ENCODE measurements around the gene NEURL4. TPM values are rescaled to one million over a fixed set of nuclear protein-coding genes. Genes with fewer than 3 reads are reported as not detected.
"Not testable (repeated sequence)": the region's sequence is repeated elsewhere in the genome, so short reads cannot be mapped to it uniquely, and the experiment has no call there.

Gene NEURL4
- total RNA-seq (10 to 100 TPM; 17.8 to 84.0 (median 36.4) TPM), polyA plus RNA-seq (10 to 100 TPM in 2 of 3 donors, 1 to 10 TPM in 1; 6.9 to 22.2 (median 15.6) TPM)
- long read RNA-seq, donor 1 = 0 reads
- long read RNA-seq, donor 2 = 0 reads
- long read RNA-seq, donor 3, partial matches to known transcripts = 0 of 2 reads
- long read RNA-seq, donor 3, other reads (novel, unspliced or antisense) = 0 of 2 reads
- long read RNA-seq, donor 4 = 0 reads
- long read RNA-seq, donor 5 = 0 reads
- long read RNA-seq, donor 6, partial matches to known transcripts = 14 of 15 reads
- long read RNA-seq, donor 6, other reads (novel, unspliced or antisense) = 0 of 15 reads
- long read RNA-seq, donor 7, partial matches to known transcripts = 0 of 2 reads
- long read RNA-seq, donor 7, other reads (novel, unspliced or antisense) = 0 of 2 reads
- long read RNA-seq, donor 8, partial matches to known transcripts = 0 of 1 reads
- long read RNA-seq, donor 8, other reads (novel, unspliced or antisense) = 0 of 1 reads
- long read RNA-seq, donor 9 = 0 reads
- long read RNA-seq, donor 10 = 0 reads

DNA sequence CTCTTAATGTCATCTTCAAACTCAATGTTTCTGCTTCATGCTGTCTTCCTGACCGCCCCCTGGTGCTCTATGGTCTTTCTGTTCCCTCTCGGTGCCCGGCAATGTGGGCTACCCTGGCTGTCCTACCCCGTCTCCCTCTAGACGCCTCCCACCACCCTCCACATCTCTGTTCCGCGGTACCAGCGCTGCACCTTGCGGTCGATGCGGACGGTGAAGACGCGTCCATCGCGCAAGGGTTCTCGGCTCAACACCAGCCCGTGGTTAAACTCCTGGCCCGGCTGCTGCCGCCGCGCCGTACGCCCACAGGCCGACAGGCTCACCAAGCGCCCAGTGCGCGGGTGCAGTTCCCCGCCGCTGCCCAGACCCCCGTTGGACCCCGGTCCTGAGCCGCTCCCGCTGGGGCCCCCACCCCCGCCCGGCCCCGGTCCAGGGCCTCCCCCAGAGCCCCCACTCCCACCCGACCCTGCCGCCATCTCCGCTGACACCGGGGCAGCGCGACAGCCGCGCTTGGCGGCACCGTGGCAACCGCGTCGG is at the start of gene NEURL4:
TSS of gene NEURL4 (minus strand) at position 496 of the 534 bp plus-strand sequence. CDS start at position 473, 23 bp downstream.
- no peak for DNase-seq
- Histone ChIP-seq H3K27me3 (peaks cover 0 to 5% (median 0%) of the 10 kb centered on the region in 3 donors), H3K9me3 (no peaks in the 10 kb centered on the region), H3K27ac (peak within 1 kb of the TSS; percentile 81 to 95 (median 94)), H3K36me3 (peaks cover 7 to 35% (median 30%) of the 10 kb centered on the region in 4 donors), H3K4me3 (peak within 1 kb of the TSS; percentile 89 to 99 (median 97)), H3K4me1 (peaks cover 12 to 34% (median 28%) of the 10 kb centered on the region in 4 donors)
- 0 to 2% (median 1%) methylated on average over 23 to 50 of the region's 50 CpGs for WGBS, 5 donors
- TF ChIP-seq, protein P1, sequence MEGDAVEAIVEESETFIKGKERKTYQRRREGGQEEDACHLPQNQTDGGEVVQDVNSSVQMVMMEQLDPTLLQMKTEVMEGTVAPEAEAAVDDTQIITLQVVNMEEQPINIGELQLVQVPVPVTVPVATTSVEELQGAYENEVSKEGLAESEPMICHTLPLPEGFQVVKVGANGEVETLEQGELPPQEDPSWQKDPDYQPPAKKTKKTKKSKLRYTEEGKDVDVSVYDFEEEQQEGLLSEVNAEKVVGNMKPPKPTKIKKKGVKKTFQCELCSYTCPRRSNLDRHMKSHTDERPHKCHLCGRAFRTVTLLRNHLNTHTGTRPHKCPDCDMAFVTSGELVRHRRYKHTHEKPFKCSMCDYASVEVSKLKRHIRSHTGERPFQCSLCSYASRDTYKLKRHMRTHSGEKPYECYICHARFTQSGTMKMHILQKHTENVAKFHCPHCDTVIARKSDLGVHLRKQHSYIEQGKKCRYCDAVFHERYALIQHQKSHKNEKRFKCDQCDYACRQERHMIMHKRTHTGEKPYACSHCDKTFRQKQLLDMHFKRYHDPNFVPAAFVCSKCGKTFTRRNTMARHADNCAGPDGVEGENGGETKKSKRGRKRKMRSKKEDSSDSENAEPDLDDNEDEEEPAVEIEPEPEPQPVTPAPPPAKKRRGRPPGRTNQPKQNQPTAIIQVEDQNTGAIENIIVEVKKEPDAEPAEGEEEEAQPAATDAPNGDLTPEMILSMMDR (IDR thresholded peaks at IDR 0.05) = no peak
- no peak for TF ChIP-seq EP300 (IDR thresholded peaks at IDR 0.05)
- no peak for TF ChIP-seq POLR2A (IDR thresholded peaks at IDR 0.05)
- no peak for TF ChIP-seq POLR2AphosphoS5 (IDR thresholded peaks at IDR 0.05)
- intact Hi-C loops (cut with DNase I; ENCODE audit: low total_unique reads) = no loop called here

DNA sequence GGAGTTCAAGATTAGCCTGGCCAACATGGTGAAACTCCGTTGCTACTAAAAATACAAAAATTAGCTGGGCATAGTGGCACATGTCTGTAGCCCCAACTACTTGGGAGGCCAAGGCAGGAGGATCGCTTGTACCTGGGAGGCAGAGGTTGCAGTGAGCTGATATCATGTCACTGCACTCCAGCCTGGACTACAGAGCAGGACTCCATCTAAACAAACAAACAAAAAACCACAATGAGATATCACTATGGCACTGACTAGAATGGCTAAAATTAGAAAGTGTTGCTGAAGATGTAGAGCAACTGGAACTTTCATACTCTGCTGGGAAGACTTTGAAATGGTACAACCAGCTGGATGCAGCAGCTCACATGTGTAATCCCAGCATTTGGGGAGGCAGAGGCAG is 45.2 kb upstream of the NEURL4 start:
- Histone ChIP-seq H3K9me3 (no peaks in the 10 kb centered on the region), H3K27ac (no peak overlapping the region), H3K4me1 (no peaks in the 10 kb centered on the region), H3K27me3 (peaks cover 0 to 13% (median 0%) of the 10 kb centered on the region in 3 donors), H3K36me3 (no peaks in the 10 kb centered on the region), H3K4me3 (no peak overlapping the region)
- 76 to 89% (median 82%) methylated on average over 2 of the region's 2 CpGs for WGBS, 5 donors
- intact Hi-C loops (cut with DNase I; ENCODE audit: low total_unique reads) = no loop called here
- no peak for TF ChIP-seq POLR2AphosphoS5 (IDR thresholded peaks at IDR 0.05)
- TF ChIP-seq POLR2A (IDR thresholded peaks at IDR 0.05) = no peak
- TF ChIP-seq EP300 (IDR thresholded peaks at IDR 0.05) = no peak
- TF ChIP-seq, protein P1 (IDR thresholded peaks at IDR 0.05) = no peak
- DNase-seq = no peak

DNA sequence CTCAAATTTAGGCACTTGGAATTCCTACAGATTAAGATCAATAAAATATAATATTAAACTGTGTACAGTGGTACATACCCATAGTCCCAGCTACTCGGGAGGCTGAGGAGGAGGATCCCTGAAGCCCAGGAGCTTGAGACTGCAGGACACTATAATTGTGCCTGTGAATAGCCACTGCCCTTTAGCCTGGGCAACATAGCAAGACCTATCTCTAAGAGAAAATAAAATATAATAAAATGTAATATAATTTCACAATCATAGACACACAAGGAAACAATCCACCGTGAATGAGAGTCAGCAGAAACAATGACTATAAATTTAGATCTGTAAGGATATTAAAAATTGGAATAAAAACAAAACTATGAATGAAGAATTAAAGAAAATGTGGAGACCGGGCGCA is 41.7 kb upstream of the NEURL4 start:
- TF ChIP-seq POLR2A (IDR thresholded peaks at IDR 0.05) (no peak), EP300 (IDR thresholded peaks at IDR 0.05) (no peak), POLR2AphosphoS5 (IDR thresholded peaks at IDR 0.05) (no peak)
- TF ChIP-seq, protein P1 (IDR thresholded peaks at IDR 0.05) = no peak
- H3K36me3 ChIP-seq = no peaks in the 10 kb centered on the region
- intact Hi-C loops (cut with DNase I; ENCODE audit: low total_unique reads) = no loop called here

DNA sequence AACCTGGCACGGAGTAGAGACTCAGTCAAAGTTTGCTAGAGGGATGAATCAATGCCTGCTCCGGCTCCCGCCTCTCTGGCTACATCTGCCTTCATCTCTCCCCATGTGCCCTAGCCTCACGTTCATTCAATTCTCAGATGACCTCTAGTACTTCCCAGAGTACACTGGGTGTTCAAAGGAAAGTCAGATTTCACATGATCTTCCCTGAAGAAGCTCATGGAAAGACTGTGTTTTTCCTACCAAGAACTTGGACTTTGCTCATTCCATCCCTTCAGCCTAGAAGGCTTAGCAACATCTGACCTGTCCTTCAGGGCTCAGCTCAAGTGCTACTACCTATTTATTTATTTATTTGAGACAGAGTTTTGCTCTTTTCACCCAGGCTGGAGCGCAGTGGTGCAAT is 40.7 kb upstream of the NEURL4 start:
- H3K4me3 ChIP-seq = no peak overlapping the region
- no peak overlapping the region for H3K27ac ChIP-seq
- no peaks in the 10 kb centered on the region for H3K9me3 ChIP-seq
- peaks cover 0 to 13% (median 0%) of the 10 kb centered on the region in 3 donors for H3K27me3 ChIP-seq
- no peaks in the 10 kb centered on the region for H3K36me3 ChIP-seq
- WGBS, 5 donors = 74 to 79% (median 77%) methylated on average over 5 of the region's 5 CpGs
- no peaks in the 10 kb centered on the region for H3K4me1 ChIP-seq
- no peak for DNase-seq
- intact Hi-C loops (cut with DNase I; ENCODE audit: low total_unique reads) = loop anchor here (10.0 kb wide), 1 partner anchor 55 kb away; the partner anchor contains the start of genes SPEM1, SPEM2 and SPEM3
- TF ChIP-seq, protein P1 (IDR thresholded peaks at IDR 0.05) = no peak
- TF ChIP-seq EP300 (IDR thresholded peaks at IDR 0.05) (no peak), POLR2A (IDR thresholded peaks at IDR 0.05) (no peak), POLR2AphosphoS5 (IDR thresholded peaks at IDR 0.05) (no peak)

More for the DNA sequence above, 41.7 kb upstream of the NEURL4 start:
- no peak for DNase-seq
- H3K4me3 ChIP-seq = no peak overlapping the region
- peaks cover 0 to 13% (median 0%) of the 10 kb centered on the region in 3 donors for H3K27me3 ChIP-seq
- 82 to 90% (median 86%) methylated on average over 4 of the region's 4 CpGs for WGBS, 5 donors
- H3K27ac ChIP-seq = no peak overlapping the region
- H3K9me3 ChIP-seq = no peaks in the 10 kb centered on the region
- no peaks in the 10 kb centered on the region for H3K4me1 ChIP-seq

DNA sequence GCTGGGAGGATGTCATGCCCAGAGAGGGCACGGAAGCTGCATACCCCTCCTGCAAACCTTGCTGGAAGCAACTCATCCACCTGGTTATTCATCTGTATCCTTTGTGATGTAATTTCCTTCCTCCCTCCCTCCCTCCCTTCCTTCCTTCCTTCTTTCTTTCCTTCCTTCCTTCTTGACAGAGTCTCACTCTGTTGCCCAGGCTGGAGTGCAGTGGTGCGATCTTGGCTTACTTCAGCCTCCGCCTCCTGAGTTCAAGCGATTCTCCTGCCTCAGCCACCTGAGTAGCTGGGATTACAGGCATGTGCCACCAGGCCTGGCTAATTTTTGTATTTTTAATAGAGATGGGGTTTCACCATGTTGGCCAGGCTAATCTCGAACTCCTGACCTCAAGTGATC is 39.5 kb upstream of the NEURL4 start:
- H3K27me3 ChIP-seq = peaks cover 0 to 13% (median 0%) of the 10 kb centered on the region in 3 donors
- H3K4me1 ChIP-seq, H3K9me3 ChIP-seq, H3K27ac ChIP-seq, DNase-seq, H3K4me3 ChIP-seq, H3K36me3 ChIP-seq: not testable (repeated sequence)
- WGBS, 5 donors = 86 to 91% (median 90%) methylated on average over 5 of the region's 5 CpGs
- intact Hi-C loops (cut with DNase I; ENCODE audit: low total_unique reads) = loop anchor here (10.0 kb wide), 1 partner anchor 56 kb away; the partner anchor contains the start of genes SPEM1, SPEM2 and SPEM3

All from stomach (tissue), 19 donors.